Measurements from ENCODE around the gene APRT. TPM values are rescaled to one million over a fixed set of nuclear protein-coding genes. Genes with fewer than 3 reads are reported as not detected.

The APRT gene
- total RNA-seq, 1 donor from 2014 or later = 87.8 TPM

GRCh38 chr16:88761143-88761534 lies 50.6 kb downstream of the APRT start:
- no peak for ATAC-seq

GRCh38 chr16:88760424-88761142 lies 51.1 kb downstream of the APRT start:
- DNase-seq = no peak
- Histone ChIP-seq H3K4me1 (peaks cover 82% of the 10 kb centered on the region), H3K9me3 (no peaks in the 10 kb centered on the region), H3K4me3 (no peak overlapping the region), H3K36me3 (peaks cover 14% of the 10 kb centered on the region), H3K27me3 (ENCODE audit: low read depth) (no peaks in the 10 kb centered on the region), H3K27ac (peak overlapping the region; percentile 14)
- intact Hi-C loops (cut with DNase I) = no loop called here
- ATAC-seq = no peak
- TF ChIP-seq CTCF (IDR thresholded peaks at IDR 0.05) = no peak

More at GRCh38 chr16:88761143-88761534, 50.6 kb downstream of the APRT start:
- no peak for TF ChIP-seq CTCF (IDR thresholded peaks at IDR 0.05)
- Histone ChIP-seq H3K27me3 (ENCODE audit: low read depth) (no peaks in the 10 kb centered on the region), H3K9me3 (no peaks in the 10 kb centered on the region), H3K27ac (peak overlapping the region; percentile 18), H3K36me3 (peaks cover 17% of the 10 kb centered on the region), H3K4me1 (peaks cover 77% of the 10 kb centered on the region), H3K4me3 (no peak overlapping the region)
- intact Hi-C loops (cut with DNase I) = no loop called here
- no peak for DNase-seq

GRCh38 chr16:88759976-88760350 lies 51.8 kb downstream of the APRT start:
- no peak for ATAC-seq
- H3K36me3 ChIP-seq = peaks cover 14% of the 10 kb centered on the region
- TF ChIP-seq CTCF (IDR thresholded peaks at IDR 0.05) = no peak
- intact Hi-C loops (cut with DNase I) = no loop called here
- peak overlapping the region; percentile 51 for H3K27ac ChIP-seq
- no peak overlapping the region for H3K4me3 ChIP-seq
- peaks cover 77% of the 10 kb centered on the region for H3K4me1 ChIP-seq
- H3K9me3 ChIP-seq = no peaks in the 10 kb centered on the region
- no peak for DNase-seq
- no peaks in the 10 kb centered on the region for H3K27me3 ChIP-seq (ENCODE audit: low read depth)

Other genes with a start within 250 kb of the APRT start
- gene ZC3H18, start 241.5 kb downstream of the APRT start, total RNA-seq = 49.2 TPM
- gene IL17C, start 173.4 kb downstream of the APRT start, total RNA-seq = not detected
- gene CYBA, start 160.9 kb downstream of the APRT start, total RNA-seq = 371 TPM
- 71.8 TPM for gene MVD, start 148.8 kb downstream of the APRT start, total RNA-seq
- gene SNAI3, start 125.4 kb downstream of the APRT start, total RNA-seq = 6.1 TPM
- 61.9 TPM for gene RNF166, start 105.5 kb downstream of the APRT start, total RNA-seq
- gene CTU2, start 105.4 kb downstream of the APRT start, total RNA-seq = 14.5 TPM
- 164 TPM for gene PIEZO1, start 26.7 kb downstream of the APRT start, total RNA-seq
- 3.5 TPM for gene CDT1, start 8.1 kb downstream of the APRT start, total RNA-seq
- 48.5 TPM for gene GALNS, start 45.0 kb upstream of the APRT start, total RNA-seq
- 51.4 TPM for gene TRAPPC2L, start 45.2 kb upstream of the APRT start, total RNA-seq
- not detected for gene PABPN1L, start 54.7 kb upstream of the APRT start, total RNA-seq
- gene CBFA2T3, start 165.3 kb upstream of the APRT start, total RNA-seq = 14.3 TPM